Measurements from ENCODE around the gene LY9. TPM values are rescaled to one million over a fixed set of nuclear protein-coding genes. Genes with fewer than 3 reads are reported as not detected.

Gene LY9
- total RNA-seq, 1 experiment from 2014 or later: not detected

- H3T11ph ChIP-seq (ENCODE audit: low read length): no peak overlapping the region
- no peaks in the 10 kb centered on the region for H3K36me3 Mint-ChIP-seq (ENCODE audit: insufficient read depth in 1 of 3, low read depth in 3 of 3)
- H3K27ac Mint-ChIP-seq: no peak overlapping the region
- H3K27me3 ChIP-seq (ENCODE audit: insufficient read depth, low read length): no peaks in the 10 kb centered on the region
- H2AK5ac ChIP-seq (ENCODE audit: insufficient read length, low read length): no peak overlapping the region
- no peak overlapping the region for H3K18ac ChIP-seq (ENCODE audit: insufficient read length, low read depth, low read length)
- no peak overlapping the region for H2BK120ac ChIP-seq (ENCODE audit: low read depth, low read length, poor library complexity, severe bottlenecking)
- no peak overlapping the region for H3K9ac ChIP-seq (ENCODE audit: extremely low read depth, insufficient read length, low read length)
- no peak overlapping the region for H3K56ac ChIP-seq (ENCODE audit: insufficient read length, low read depth, low read length)
- no peak overlapping the region for H3K14ac ChIP-seq (ENCODE audit: insufficient read depth, low read length)
- no peak overlapping the region for H2AFZ ChIP-seq (ENCODE audit: low read length)
- H3K4ac ChIP-seq (ENCODE audit: low read depth, low read length): no peak overlapping the region
- DNase-seq: no peak
- TF ChIP-seq, protein P1, sequence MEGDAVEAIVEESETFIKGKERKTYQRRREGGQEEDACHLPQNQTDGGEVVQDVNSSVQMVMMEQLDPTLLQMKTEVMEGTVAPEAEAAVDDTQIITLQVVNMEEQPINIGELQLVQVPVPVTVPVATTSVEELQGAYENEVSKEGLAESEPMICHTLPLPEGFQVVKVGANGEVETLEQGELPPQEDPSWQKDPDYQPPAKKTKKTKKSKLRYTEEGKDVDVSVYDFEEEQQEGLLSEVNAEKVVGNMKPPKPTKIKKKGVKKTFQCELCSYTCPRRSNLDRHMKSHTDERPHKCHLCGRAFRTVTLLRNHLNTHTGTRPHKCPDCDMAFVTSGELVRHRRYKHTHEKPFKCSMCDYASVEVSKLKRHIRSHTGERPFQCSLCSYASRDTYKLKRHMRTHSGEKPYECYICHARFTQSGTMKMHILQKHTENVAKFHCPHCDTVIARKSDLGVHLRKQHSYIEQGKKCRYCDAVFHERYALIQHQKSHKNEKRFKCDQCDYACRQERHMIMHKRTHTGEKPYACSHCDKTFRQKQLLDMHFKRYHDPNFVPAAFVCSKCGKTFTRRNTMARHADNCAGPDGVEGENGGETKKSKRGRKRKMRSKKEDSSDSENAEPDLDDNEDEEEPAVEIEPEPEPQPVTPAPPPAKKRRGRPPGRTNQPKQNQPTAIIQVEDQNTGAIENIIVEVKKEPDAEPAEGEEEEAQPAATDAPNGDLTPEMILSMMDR (conservative IDR thresholded peaks at IDR 0.05): no peak
- H3K9me3 ChIP-seq (ENCODE audit: control insufficient read depth, low read depth, low read length): no peaks in the 10 kb centered on the region
- no CpG with 5 or more reads among the region's 9 CpGs for WGBS (ENCODE audit: extremely low coverage, insufficient read length, low lambda C conversion rate)
- no peak overlapping the region for H3K23ac ChIP-seq (ENCODE audit: insufficient read length, low read depth, low read length)
- H4K91ac ChIP-seq (ENCODE audit: insufficient read length, low read depth, low read length): no peak overlapping the region
- no peak overlapping the region for H2BK12ac ChIP-seq (ENCODE audit: insufficient read length, low read depth, low read length)
- no peak overlapping the region for H3K4me2 ChIP-seq (ENCODE audit: insufficient read depth, insufficient read length, low read length)
- no peak overlapping the region for H2BK5ac ChIP-seq (ENCODE audit: insufficient read length, low read length)
- H4K5ac ChIP-seq (ENCODE audit: insufficient read length, low read depth, low read length): no peak overlapping the region
- H3K79me2 ChIP-seq (ENCODE audit: insufficient read depth, low read length): no peaks in the 10 kb centered on the region
- no peaks in the 10 kb centered on the region for H4K20me1 ChIP-seq (ENCODE audit: control insufficient read depth, insufficient read depth, insufficient read length)
- no peak overlapping the region for H2BK20ac ChIP-seq (ENCODE audit: low read depth, low read length, poor library complexity, severe bottlenecking)
- H3K4me1 ChIP-seq (ENCODE audit: insufficient read depth, low read length): no peaks in the 10 kb centered on the region
- H3K9me3 Mint-ChIP-seq: no peaks in the 10 kb centered on the region
- H3K27me3 Mint-ChIP-seq (ENCODE audit: low read depth): no peaks in the 10 kb centered on the region
- H3K4me1 Mint-ChIP-seq: no peaks in the 10 kb centered on the region
- H3K27ac ChIP-seq (ENCODE audit: insufficient read length, low read depth, low read length): no peak overlapping the region
- no peaks in the 10 kb centered on the region for H3K79me1 ChIP-seq (ENCODE audit: insufficient read depth, low read depth, low read length, poor library complexity, severe bottlenecking)
- H3K23me2 ChIP-seq (ENCODE audit: insufficient read length, low read depth, low read length, poor library complexity, severe bottlenecking): no peaks in the 10 kb centered on the region
- H2BK15ac ChIP-seq (ENCODE audit: low read depth, low read length): no peak overlapping the region
- no peak overlapping the region for H4K8ac ChIP-seq (replicated peaks; ENCODE audit: insufficient read length, low read depth, low read length)
- no peak overlapping the region for H3K4me3 Mint-ChIP-seq
Observed at GRCh38 chr1:160855181-160855981, 59.4 kb downstream of the LY9 start.
